Frontal cortex (tissue), 4 donors: ENCODE data around the gene CEP162. TPM values are rescaled to one million over a fixed set of nuclear protein-coding genes. Genes with fewer than 3 reads are reported as not detected.
"Not testable (repeated sequence)": the region's sequence is repeated elsewhere in the genome, so short reads cannot be mapped to it uniquely, and the experiment has no call there.

Experiments used
- DNase-seq, 2 donors: peaks; one replicate each; pipeline ENCODE4 v3.0.0; 2012; ENCODE audit warnings: low spot score in 2 of 2
- FAIRE-seq: peaks from 2 replicates; lab custom pipeline; 2012; peaks lifted over from hg19 to GRCh38; lab: Jason Lieb, UNC
- total RNA-seq: library from RNA; depleted of rRNA; stranded (reverse); fragments of >200 nt; gene quantifications from one replicate; pipeline ENCODE4 v1.2.3, GENCODE V29; 2014
- donor health status: control.
- donor health status: control.
- donor health status: control.

CEP162 gene
- total RNA-seq, 1 donor from 2014 or later: 34.6 TPM

DNA sequence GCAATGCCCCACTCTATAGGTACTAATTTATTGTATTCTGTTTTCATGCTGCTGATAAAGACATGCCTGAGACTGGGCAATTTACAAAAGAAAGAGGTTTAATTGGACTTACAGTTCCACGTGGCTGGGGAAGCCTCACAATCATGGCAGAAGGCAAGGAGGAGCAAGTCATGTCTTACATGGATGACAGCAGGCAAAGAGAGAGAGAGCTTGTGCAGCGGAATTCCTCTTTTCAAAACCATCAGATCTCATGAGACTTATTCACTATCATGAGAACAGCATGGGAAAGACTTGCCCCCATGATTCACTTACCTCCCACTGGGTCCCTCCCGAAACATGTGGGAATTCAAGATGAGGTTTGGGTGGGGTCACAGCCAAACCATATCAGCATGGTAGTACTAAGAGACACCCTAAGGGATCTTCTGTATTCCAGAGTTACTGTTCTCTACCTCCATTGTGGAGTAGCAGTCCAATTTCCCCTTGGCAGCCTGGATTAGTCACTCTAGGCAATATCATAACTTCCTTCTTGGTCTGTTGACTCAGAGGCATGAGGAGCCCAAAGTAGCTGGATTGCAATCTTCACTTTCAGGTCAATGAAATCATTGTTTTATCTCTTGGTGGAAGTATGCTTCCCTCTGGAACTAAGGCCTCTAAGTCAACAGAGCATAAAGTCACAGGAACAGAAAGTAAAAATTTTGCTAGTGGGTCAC, 122.1 kb downstream of the CEP162 start:
- not testable (repeated sequence) for DNase-seq, FAIRE-seq

DNA sequence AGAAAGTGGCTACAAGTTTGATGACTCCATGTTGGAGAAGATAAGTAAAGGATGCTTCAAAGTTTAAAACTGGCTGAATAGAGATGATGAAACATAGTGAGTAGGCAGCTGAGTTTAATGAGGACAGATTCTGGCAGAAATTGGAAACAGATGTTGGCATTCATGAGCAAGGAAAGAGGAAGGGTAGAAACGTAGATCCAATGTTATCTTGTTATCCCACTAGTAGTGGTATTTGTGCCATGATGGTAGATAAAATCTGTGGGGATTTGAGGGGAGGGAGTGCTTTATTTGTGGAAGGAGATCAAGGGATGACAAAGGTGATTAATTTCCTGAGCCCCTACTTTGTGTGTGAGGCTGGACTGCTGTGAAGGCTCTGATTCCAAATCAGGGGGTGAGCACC, 124.4 kb downstream of the CEP162 start:
- FAIRE-seq: no peak

DNA sequence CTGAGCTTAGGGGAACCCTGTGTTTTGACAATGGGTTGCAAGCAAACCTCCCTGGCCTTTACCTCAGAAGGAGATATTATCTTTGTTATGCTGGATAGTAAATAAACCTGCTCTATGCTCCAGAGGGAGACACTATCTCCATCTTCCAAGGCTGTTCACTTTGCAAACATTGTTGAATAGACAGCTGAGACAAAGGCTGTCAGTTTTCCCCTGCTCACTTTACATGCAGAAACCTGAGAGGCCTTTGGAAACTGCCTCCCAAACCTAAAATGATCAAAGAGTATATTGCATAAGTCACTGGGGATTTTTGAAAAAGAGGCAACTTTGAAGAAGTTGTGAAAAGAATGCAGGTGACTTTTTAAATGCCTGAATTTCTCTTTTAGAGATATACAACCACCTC, 132.3 kb downstream of the CEP162 start:
- DNase-seq: no peak
- no peak for FAIRE-seq

More for the DNA sequence above, 124.4 kb downstream of the CEP162 start:
- no peak for DNase-seq

DNA sequence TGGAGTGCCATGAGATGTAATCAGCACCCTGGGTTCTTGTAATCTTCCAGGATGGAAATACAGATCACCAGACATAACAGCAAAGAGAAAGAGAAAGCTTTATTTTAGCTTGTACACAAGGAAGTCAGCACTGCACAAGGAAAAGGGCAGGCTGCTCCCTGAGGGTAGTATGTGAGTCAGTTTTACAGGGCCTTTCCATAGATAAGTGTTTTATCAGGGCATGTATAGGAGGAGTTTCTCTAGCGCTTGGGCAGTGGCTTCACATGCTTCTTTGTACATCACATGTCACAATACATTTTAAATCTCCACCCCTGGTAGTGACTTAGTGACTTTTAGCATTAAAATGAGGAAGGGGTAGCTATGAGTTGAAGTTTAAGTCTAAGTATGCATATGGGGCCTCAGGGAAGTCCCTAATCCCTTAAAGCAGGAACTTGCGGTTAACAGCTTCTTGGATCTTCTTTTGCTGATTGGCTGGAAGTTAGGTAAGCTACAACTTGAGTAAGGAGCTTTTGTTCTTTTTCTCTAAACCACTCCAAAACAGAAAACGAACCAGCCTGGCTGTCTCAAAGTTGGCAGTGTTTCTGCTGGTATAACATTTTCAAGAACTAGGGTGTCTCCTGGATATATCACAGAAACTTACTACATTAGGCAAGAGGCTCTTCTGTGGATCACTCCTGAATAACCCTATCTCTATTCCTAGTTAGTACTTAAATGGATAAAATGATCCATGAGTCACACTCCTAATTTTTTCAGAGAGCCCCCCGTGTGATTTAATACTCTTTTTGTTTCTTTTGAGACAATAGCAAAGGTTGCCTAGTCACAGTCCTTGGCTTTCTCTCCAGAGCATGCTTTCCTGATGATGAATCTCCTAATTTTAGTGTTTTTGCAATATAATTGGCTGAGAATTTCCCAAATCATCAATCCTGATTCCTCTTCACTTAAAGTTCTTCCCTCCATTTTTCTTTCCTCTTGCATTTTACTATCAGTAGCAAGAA, 133.7 kb downstream of the CEP162 start:
- DNase-seq (no peak), FAIRE-seq (no peak)

DNA sequence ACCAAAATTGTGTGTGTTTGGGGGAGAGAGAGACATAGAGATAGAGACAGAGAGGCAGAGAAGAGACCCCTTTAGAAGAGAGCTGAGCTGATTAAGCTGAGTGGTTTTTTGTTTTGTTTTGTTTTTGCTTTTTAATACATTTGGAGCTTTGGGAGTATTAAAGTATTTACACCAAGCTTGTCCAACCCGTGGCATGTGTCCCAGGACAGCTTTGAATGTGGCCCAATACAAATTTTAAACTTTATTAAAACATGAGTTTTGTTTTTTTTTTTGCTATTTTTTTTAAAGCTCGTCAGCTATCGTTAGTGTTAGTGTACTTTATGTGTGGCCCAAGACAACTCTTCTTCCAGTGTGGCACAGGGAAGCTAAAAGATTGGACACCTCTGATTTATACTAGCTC, 137.9 kb downstream of the CEP162 start:
- DNase-seq: no peak
- no peak for FAIRE-seq

DNA sequence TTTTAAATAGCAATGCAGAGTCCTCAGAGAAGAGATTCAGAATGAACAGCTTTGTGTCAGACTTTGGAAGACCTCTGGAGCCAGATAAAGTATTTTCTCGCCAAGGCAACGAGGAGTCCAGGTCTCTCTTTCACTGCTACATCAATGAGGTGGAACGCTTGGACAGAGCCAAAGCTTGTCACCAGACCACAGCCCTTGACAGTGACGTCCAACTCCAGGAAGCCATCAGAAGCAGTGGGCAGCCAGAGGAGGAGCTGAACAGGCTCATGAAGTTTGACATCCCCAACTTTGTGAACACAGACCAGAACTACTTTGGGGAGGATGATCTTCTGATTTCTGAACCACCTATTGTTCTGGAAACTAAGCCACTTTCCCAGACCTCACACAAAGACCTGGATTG, 138.4 kb downstream of the CEP162 start:
- DNase-seq (no peak), FAIRE-seq (no peak)

DNA sequence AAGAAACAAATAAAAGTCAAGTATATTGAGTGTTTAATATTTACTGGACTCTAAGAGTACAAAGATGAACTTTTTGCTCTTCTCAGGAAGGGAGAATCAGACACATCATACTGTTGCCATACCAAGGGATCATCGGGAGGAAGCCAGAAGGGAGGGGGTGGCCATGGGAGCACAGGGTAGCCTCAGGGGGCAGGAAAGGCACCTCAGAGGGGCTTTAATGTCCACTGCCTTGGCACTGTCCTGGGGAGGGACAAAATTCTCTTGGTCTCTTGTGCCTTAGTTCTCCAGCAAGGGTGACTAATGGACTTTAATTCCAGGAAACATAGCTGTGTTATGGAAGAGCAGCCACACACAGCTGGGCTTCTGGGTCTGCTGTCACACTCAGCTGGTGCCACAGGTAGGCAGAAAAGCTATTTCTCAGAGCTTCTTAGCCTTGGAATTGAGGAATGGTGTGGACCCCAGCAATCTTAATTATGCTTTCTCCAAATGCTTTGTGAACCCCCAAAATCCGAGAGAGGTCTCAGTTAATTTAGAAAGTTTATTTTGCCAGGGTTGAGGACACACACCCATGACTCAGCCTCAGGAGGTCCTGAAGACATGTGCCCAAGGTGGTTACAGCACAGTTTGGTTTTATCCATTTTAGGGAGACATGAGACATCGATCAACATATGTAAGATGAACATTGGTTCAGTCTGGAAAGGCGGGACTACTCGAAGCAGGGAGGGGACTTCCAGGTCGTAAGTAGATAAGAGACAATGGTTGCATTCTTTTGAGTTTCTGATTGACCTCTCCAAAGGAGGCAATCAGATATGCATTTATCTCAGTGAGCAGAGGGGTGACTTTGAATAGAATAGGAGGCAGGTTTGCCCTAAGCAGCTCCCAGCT, 140.7 kb downstream of the CEP162 start:
- no peak for DNase-seq

DNA sequence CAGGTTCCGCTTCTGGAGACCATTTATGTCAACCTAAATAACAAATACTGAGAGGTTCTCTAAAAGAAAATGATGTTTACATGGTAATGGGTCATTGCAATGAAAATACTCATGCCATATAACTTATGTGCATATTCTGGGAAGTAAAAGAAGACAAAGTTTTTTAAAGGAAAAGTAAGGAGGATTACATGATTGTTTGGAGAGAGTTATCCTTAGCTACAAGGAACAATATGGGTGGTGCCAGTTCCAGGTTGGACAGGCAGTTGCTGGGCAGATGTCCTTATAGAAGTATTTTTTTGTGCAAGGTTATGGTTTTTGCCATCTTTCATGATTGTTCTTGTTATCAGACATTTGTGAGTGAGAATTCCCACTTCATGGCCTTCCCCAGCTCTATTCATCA, 141.4 kb downstream of the CEP162 start:
- FAIRE-seq (no peak), DNase-seq (no peak)

More for the DNA sequence above, 140.7 kb downstream of the CEP162 start:
- no peak for FAIRE-seq

DNA sequence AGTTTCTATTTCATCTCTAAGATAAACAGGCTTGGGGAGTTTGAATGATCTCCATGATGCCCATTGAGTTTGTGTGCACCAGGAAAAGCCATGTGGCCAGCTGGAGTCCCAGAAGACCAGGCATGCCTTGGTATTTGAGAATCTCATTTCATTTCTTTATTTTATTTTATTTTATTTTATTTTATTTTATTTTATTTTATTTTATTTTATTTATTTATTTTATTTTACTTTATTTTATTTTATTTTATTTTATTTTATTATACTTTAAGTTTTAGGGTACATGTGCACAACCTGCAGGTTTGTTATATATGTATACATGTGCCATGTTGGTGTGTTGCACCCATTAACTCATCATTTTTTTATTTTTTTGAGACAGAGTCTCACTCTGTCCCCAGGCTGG, 142.7 kb downstream of the CEP162 start:
- FAIRE-seq: peak; percentile 13
- not testable (repeated sequence) for DNase-seq

DNA sequence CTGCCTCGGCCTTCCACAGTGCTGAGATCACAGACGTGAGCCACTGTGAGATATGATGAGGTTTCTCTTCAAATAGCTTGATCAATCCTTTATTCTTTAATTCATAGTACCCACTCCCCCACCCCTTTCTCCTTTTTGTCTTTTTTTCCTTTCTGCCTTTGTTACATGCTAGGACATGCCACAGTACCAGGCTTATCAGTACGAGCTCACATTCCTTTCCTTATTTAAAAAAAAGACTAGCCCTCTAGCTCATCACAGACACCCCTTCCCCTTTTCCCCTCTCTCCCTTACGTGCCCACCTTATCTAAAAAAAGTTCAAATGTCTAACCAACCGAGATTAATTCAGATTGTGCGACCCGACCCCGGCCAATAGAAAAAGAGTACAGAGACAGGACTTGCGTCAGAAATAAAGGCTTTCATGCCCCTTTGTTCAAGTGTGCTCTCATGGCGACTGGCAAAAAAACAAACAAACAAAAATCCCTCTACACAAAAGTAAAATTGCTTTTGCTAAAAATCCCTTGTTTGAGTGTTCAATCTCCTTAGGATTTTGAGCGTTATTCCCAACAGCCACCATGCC, 144.7 kb downstream of the CEP162 start:
- no peak for DNase-seq
- FAIRE-seq: no peak

DNA sequence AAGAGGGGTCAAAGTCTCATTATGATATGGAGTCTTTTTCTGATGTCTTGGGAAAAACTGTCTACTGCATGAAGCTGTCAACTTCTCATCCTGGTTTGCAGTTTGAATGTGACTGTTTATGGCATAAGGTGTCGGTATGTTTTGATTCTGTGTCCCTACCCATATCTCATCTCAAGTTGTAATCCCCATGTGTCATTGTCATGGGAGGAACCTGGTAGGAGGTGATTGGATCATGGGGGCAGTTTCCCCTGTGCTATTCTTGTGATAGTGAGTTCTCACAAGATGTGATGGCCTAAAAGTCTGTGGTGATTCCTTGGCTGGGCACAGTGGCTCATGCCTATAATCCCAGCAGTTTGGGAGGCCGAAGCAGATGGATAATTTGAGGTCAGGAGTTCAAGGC, 146.2 kb downstream of the CEP162 start:
- FAIRE-seq: no peak

DNA sequence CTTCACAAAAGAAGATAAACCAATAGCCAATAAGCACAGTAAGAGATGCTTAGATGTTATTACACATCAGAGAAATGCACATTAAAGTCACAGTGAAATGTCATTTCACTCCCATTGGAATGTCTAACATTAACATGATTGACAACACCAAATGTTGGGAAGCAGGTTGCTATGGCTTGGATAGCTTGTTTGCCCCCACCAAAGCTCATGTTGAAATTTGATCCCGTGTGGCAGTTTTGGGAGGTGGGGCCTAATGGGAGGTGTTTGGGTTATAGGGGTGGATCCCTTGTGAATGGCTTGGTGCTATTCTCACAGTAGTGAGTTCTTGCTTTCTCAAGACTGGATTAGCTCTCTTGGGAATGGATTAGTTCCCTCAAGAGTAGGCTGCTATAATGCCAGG, 149.1 kb downstream of the CEP162 start:
- no peak for DNase-seq
- FAIRE-seq: no peak

More for the DNA sequence above, 146.2 kb downstream of the CEP162 start:
- DNase-seq: no peak

DNA sequence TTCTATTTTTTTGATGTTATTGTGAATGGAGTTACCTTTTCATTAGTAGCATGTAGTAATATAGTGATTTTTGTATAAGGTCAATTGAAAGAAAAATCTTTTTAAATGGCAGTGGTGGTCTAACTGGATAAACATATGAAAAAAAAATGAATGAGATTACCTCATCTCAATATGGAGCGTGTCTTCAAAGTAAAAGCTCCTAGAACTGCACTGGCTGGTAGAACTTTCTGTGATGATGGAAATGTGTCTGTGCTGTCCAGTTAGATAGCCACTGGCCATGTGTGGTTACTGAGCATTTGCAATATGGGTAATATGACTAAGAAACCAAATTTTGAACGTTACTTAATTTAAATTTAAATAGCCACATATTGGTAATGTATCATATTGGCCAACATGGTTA, 149.8 kb downstream of the CEP162 start:
- no peak for DNase-seq
- FAIRE-seq: no peak

DNA sequence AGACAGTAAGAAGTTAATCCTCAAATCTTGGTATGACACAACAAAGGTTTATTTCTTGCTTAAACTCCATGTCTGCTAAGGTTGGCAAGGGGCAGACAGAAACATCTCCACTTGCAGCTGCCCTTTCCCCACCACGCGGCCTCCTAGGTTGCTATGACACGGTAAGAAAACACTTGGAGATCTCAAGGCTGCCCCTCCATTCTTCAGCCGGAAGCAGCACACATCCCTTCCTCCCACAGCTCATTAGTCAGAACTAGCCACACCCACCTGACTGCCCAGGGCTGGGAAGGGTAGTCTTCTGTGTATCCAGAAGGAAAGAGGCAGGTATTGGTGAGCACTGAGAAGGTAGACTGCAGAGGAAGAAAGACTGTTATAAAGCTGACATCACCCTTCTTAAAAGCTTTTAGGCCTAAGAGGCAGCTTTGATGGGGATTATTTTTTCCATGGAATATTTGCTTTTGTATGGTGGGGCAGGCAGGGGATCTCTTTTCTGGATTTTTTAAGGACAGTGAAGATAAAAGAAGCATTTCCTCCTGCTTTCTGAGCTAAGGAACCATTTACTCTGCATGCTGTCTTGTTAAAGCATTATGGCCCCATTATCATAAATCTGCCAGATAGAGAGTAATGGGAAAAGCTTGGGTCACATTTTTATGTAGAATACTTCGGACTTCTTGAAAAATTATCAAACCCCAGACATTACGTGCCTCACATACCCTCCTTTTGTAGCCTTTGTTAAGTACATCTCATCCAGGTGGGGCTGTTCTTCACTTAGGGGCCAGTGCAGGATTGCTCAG, 152.3 kb downstream of the CEP162 start:
- no peak for FAIRE-seq
- DNase-seq: no peak

Other genes with a start within 250 kb of the CEP162 start
- 7.7 TPM for gene MRAP2, start 193.9 kb downstream of the CEP162 start, total RNA-seq